Tibial nerve (tissue), 4 donors: ENCODE results near the gene TAPT1. TPM values are rescaled to one million over a fixed set of nuclear protein-coding genes. Genes with fewer than 3 reads are reported as not detected.

Source experiments
- DNase-seq, 2 donors: peaks; one replicate each; pipeline ENCODE4 v3.0.0-alpha.2; 2019; ENCODE audit warnings: low spot score in 2 of 2
- H3K27ac ChIP-seq, 4 donors: fragments of 200-600 bp; sonication (generic) in 3 of 4; one replicate each; pipeline ENCODE4 v1.5.1; 2017 to 2019; ENCODE audit warnings: mild to moderate bottlenecking in 1 of 4
- H3K27me3 ChIP-seq, 2 donors: fragments of 200-600 bp; sonication (generic) in 1 of 2; one replicate each; pipeline versions ENCODE4 v1.5.1 to v1.6.0; 2017 to 2019
- H3K36me3 ChIP-seq, 3 donors: fragments of 200-600 bp; sonication (generic); one replicate each; pipeline ENCODE4 v1.5.1; 2018 to 2019
- H3K4me1 ChIP-seq, 4 donors: fragments of 200-600 bp; sonication (generic) in 3 of 4; one replicate each; pipeline ENCODE4 v1.5.1; 2017 to 2019
- H3K4me3 ChIP-seq, 4 donors: fragments of 200-600 bp; sonication (generic) in 3 of 4; one replicate each; pipeline ENCODE4 v1.5.1; 2017 to 2019; ENCODE audit warnings: mild to moderate bottlenecking in 1 of 4, moderate library complexity in 1 of 4
- H3K9me3 ChIP-seq, 4 donors: fragments of 200-600 bp; sonication (generic) in 3 of 4; one replicate each; pipeline ENCODE4 v1.5.1; 2017 to 2019
- CTCF ChIP-seq, 5 experiments: fragments of 200-600 bp in 3 of 5; fragments of 450-650 bp in 2 of 5; sonication (generic) in 3 of 5; IDR thresholded peaks; one replicate each; pipeline ENCODE4 v1.5.1; 2016 to 2019; ENCODE audit warnings: antibody characterized with exemption in 5 of 5, mild to moderate bottlenecking in 3 of 5, moderate library complexity in 2 of 5
- EP300 ChIP-seq, 2 donors: sonication (generic); formaldehyde crosslinking; IDR thresholded peaks; one replicate each; pipeline ENCODE4 v1.6.1; 2017; ENCODE audit warnings: antibody characterized with exemption in 2 of 2, mild to moderate bottlenecking in 1 of 2
- POLR2A ChIP-seq, 2 donors: fragments of 450-650 bp; IDR thresholded peaks; one replicate each; pipeline ENCODE4 v1.6.1; 2017; ENCODE audit warnings: antibody characterized with exemption in 2 of 2, mild to moderate bottlenecking in 2 of 2, moderate library complexity in 2 of 2
- WGBS, 2 donors: methylation state at CpG; one replicate each; pipeline ENCODE4 v1.1.5; 2018; 5-methylcytosine and 5-hydroxymethylcytosine counted together
- total RNA-seq, 4 donors: library from RNA; depleted of rRNA; stranded (reverse); fragments of >200 nt; gene quantifications; one replicate each; pipeline ENCODE4 v1.1.0, GENCODE V29; 2016

The TAPT1 gene
- total RNA-seq, 4 donors from 2014 or later = 21.3 to 41.3 (median 37.5) TPM

GRCh38 chr4:16245241-16245640 is 19.0 kb upstream of the TAPT1 start:
- H3K36me3 ChIP-seq = peaks cover 0 to 57% (median 0%) of the 10 kb centered on the region in 3 donors
- H3K4me1 ChIP-seq = no peaks in the 10 kb centered on the region
- TF ChIP-seq EP300 (IDR thresholded peaks at IDR 0.05) (no peak), CTCF (IDR thresholded peaks at IDR 0.05) (no peak), POLR2A (IDR thresholded peaks at IDR 0.05) (no peak)
- no peak overlapping the region for H3K27ac ChIP-seq
- no peaks in the 10 kb centered on the region for H3K27me3 ChIP-seq
- no peak overlapping the region for H3K4me3 ChIP-seq
- no peaks in the 10 kb centered on the region for H3K9me3 ChIP-seq
- DNase-seq = no peak
- 96 to 97% methylated on average over 1 of the region's 1 CpG for WGBS, 2 donors

- no peaks in the 10 kb centered on the region for H3K9me3 ChIP-seq
- TF ChIP-seq POLR2A (IDR thresholded peaks at IDR 0.05) (no peak), EP300 (IDR thresholded peaks at IDR 0.05) (no peak), CTCF (IDR thresholded peaks at IDR 0.05) (no peak)
- no peak for DNase-seq
- no peak overlapping the region for H3K27ac ChIP-seq
- no peaks in the 10 kb centered on the region for H3K27me3 ChIP-seq
- no peak overlapping the region for H3K4me3 ChIP-seq
- WGBS, 2 donors = 94 to 96% methylated on average over 4 of the region's 4 CpGs
- H3K4me1 ChIP-seq = no peaks in the 10 kb centered on the region
- H3K36me3 ChIP-seq = peaks cover 0 to 54% (median 0%) of the 10 kb centered on the region in 3 donors
Measured at GRCh38 chr4:16243285-16243684, 17.0 kb upstream of the TAPT1 start.

GRCh38 chr4:16240300-16240699 is 14.0 kb upstream of the TAPT1 start:
- no peaks in the 10 kb centered on the region for H3K4me1 ChIP-seq
- H3K4me3 ChIP-seq = no peak overlapping the region
- no peaks in the 10 kb centered on the region for H3K9me3 ChIP-seq
- no peaks in the 10 kb centered on the region for H3K27me3 ChIP-seq
- TF ChIP-seq CTCF (IDR thresholded peaks at IDR 0.05) = no peak
- TF ChIP-seq EP300 (IDR thresholded peaks at IDR 0.05) = no peak
- no peak for TF ChIP-seq POLR2A (IDR thresholded peaks at IDR 0.05)
- no peak for DNase-seq
- H3K27ac ChIP-seq = no peak overlapping the region
- peaks cover 0 to 30% (median 0%) of the 10 kb centered on the region in 3 donors for H3K36me3 ChIP-seq

- peaks cover 0 to 20% (median 0%) of the 10 kb centered on the region in 3 donors for H3K36me3 ChIP-seq
- no peak overlapping the region for H3K27ac ChIP-seq
- no peaks in the 10 kb centered on the region for H3K9me3 ChIP-seq
- no peaks in the 10 kb centered on the region for H3K4me1 ChIP-seq
- no peak overlapping the region for H3K4me3 ChIP-seq
- no peaks in the 10 kb centered on the region for H3K27me3 ChIP-seq
- WGBS, 2 donors = 92 to 96% methylated on average over 3 of the region's 3 CpGs
- no peak for TF ChIP-seq POLR2A (IDR thresholded peaks at IDR 0.05)
- TF ChIP-seq EP300 (IDR thresholded peaks at IDR 0.05) = no peak
- TF ChIP-seq CTCF (IDR thresholded peaks at IDR 0.05) = no peak
- DNase-seq = no peak
Measured at GRCh38 chr4:16239086-16239485, 12.8 kb upstream of the TAPT1 start.

GRCh38 chr4:16238327-16238726 is 12.1 kb upstream of the TAPT1 start:
- Histone ChIP-seq H3K9me3 (no peaks in the 10 kb centered on the region), H3K4me3 (no peak overlapping the region), H3K27ac (no peak overlapping the region), H3K27me3 (no peaks in the 10 kb centered on the region), H3K4me1 (no peaks in the 10 kb centered on the region), H3K36me3 (peaks cover 0 to 13% (median 0%) of the 10 kb centered on the region in 3 donors)
- no peak for DNase-seq
- TF ChIP-seq EP300 (IDR thresholded peaks at IDR 0.05) (no peak), CTCF (IDR thresholded peaks at IDR 0.05) (no peak), POLR2A (IDR thresholded peaks at IDR 0.05) (no peak)
- 93 to 97% methylated on average over 3 of the region's 3 CpGs for WGBS, 2 donors
